Tibial nerve (tissue), 4 donors: Measurements from ENCODE around the gene PTCD1. TPM values are rescaled to one million over a fixed set of nuclear protein-coding genes. Genes with fewer than 3 reads are reported as not detected.
A peak's percentile ranks its signal among the peaks of the same experiment; 100 is the strongest.

Source experiments
- DNase-seq, 2 donors: peaks; one replicate each; pipeline ENCODE4 v3.0.0-alpha.2; 2019; ENCODE audit warnings: low spot score in 2 of 2
- H3K27ac ChIP-seq, 4 donors: fragments of 200-600 bp; sonication (generic) in 3 of 4; one replicate each; pipeline ENCODE4 v1.5.1; 2017 to 2019; ENCODE audit warnings: mild to moderate bottlenecking in 1 of 4
- H3K27me3 ChIP-seq, 2 donors: fragments of 200-600 bp; sonication (generic) in 1 of 2; one replicate each; pipeline versions ENCODE4 v1.5.1 to v1.6.0; 2017 to 2019
- H3K36me3 ChIP-seq, 3 donors: fragments of 200-600 bp; sonication (generic); one replicate each; pipeline ENCODE4 v1.5.1; 2018 to 2019
- H3K4me1 ChIP-seq, 4 donors: fragments of 200-600 bp; sonication (generic) in 3 of 4; one replicate each; pipeline ENCODE4 v1.5.1; 2017 to 2019
- H3K4me3 ChIP-seq, 4 donors: fragments of 200-600 bp; sonication (generic) in 3 of 4; one replicate each; pipeline ENCODE4 v1.5.1; 2017 to 2019; ENCODE audit warnings: mild to moderate bottlenecking in 1 of 4, moderate library complexity in 1 of 4
- H3K9me3 ChIP-seq, 4 donors: fragments of 200-600 bp; sonication (generic) in 3 of 4; one replicate each; pipeline ENCODE4 v1.5.1; 2017 to 2019
- EP300 ChIP-seq, 2 donors: sonication (generic); formaldehyde crosslinking; IDR thresholded peaks; one replicate each; pipeline ENCODE4 v1.6.1; 2017; ENCODE audit warnings: antibody characterized with exemption in 2 of 2, mild to moderate bottlenecking in 1 of 2
- POLR2A ChIP-seq, 2 donors: fragments of 450-650 bp; IDR thresholded peaks; one replicate each; pipeline ENCODE4 v1.6.1; 2017; ENCODE audit warnings: antibody characterized with exemption in 2 of 2, mild to moderate bottlenecking in 2 of 2, moderate library complexity in 2 of 2
- WGBS, 2 donors: methylation state at CpG; one replicate each; pipeline ENCODE4 v1.1.5; 2018; 5-methylcytosine and 5-hydroxymethylcytosine counted together
- total RNA-seq, 4 donors: library from RNA; depleted of rRNA; stranded (reverse); fragments of >200 nt; gene quantifications; one replicate each; pipeline ENCODE4 v1.1.0, GENCODE V29; 2016
- TF ChIP-seq, protein P1 (sequence below), 5 experiments: fragments of 200-600 bp in 3 of 5; fragments of 450-650 bp in 2 of 5; sonication (generic) in 3 of 5; IDR thresholded peaks; one replicate each; pipeline ENCODE4 v1.5.1; 2016 to 2019; ENCODE audit warnings: antibody characterized with exemption in 5 of 5, mild to moderate bottlenecking in 3 of 5, moderate library complexity in 2 of 5

PTCD1 gene
- total RNA-seq, 4 donors from 2014 or later = 6.9 to 10.8 (median 9.5) TPM

DNA sequence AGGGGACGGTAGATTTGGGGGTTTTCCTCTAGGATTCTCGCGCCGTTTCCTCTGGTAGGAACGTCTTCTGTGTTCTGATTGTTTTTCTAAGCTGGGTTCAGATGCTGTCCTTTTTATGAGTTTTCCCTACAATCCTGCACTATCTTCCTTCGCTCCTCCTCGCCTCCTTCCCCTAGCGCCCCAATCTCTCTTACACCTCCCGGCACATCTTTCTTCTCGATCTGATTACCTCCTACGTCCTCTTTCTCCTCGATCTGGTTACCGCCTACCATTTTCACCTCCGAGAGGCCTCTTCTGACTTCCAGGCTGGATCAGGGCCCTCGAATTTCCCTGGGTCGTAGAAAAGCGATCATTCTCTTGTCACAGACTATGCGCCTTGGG, 29.4 kb downstream of the PTCD1 start:
- WGBS, 2 donors = 0 to 1% methylated on average over 18 of the region's 18 CpGs
- peaks cover 0 to 57% (median 37%) of the 10 kb centered on the region in 4 donors for H3K4me1 ChIP-seq

DNA sequence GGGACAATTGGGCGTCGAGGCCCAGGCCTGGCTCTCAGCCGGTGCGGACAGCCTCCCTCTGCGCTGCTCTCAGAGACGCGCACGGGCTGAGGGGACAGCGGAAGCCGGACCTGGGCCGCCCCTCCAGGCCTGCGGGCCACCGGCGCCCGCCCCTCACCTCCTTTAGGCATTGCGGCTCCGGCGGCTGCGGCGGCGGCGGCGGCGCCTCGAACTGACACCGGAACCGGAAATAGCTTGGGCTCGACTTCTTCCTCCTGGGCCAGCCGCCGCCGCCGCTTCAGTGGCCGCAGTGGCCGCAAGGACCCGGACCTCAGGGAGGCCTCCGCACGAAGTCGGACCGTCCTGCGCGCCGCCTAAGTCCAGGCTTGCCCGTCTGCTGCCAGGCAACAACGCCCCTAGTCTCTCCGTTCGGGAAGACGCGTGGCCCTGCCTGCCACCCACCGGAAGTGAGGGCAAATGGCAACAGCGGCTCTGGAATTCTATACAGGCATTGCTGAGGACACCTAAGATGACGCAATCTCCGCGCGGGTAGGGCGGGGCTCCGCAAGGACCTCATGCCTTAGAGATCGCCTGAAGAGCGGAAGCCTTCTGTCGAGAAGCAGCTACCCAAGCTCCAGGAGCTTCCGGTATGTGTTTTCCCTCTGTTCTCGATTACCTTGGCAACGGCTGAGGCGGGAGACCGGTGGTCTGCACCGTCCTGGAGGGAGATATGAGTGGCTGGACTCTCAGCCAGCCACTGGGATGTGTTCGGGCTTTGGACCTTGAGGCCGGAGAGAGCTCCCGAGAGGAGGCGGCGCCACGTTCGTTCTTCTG, 30.0 kb downstream of the PTCD1 start, which contains the start of the genes BUD31 and PDAP1:
Gene BUD31, plus strand, starts transcription at position 591 of the 813 bp plus-strand sequence. CDS start 2,124 bp downstream, outside the sequence.
Gene PDAP1, minus strand, starts transcription at position 219 of the 813 bp plus-strand sequence. Its CDS starts 49 bp downstream, at position 170.
- Histone ChIP-seq H3K27me3 (no peaks in the 10 kb centered on the region), H3K9me3 (no peaks in the 10 kb centered on the region), H3K36me3 (peaks cover 0 to 49% (median 10%) of the 10 kb centered on the region in 3 donors), H3K4me3 (peak within 1 kb of the TSS; percentile 74 to 100 (median 95)), H3K27ac (peak within 1 kb of the TSS; percentile 95 to 98 (median 96)), H3K4me1 (peaks cover 0 to 63% (median 39%) of the 10 kb centered on the region in 4 donors)
- 0% methylated on average over 29 to 36 of the region's 72 CpGs for WGBS, 2 donors
- TF ChIP-seq, protein P1, sequence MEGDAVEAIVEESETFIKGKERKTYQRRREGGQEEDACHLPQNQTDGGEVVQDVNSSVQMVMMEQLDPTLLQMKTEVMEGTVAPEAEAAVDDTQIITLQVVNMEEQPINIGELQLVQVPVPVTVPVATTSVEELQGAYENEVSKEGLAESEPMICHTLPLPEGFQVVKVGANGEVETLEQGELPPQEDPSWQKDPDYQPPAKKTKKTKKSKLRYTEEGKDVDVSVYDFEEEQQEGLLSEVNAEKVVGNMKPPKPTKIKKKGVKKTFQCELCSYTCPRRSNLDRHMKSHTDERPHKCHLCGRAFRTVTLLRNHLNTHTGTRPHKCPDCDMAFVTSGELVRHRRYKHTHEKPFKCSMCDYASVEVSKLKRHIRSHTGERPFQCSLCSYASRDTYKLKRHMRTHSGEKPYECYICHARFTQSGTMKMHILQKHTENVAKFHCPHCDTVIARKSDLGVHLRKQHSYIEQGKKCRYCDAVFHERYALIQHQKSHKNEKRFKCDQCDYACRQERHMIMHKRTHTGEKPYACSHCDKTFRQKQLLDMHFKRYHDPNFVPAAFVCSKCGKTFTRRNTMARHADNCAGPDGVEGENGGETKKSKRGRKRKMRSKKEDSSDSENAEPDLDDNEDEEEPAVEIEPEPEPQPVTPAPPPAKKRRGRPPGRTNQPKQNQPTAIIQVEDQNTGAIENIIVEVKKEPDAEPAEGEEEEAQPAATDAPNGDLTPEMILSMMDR (IDR thresholded peaks at IDR 0.05) = peak in 3 of 5 experiments; percentile 24 to 84 (median 77)
- TF ChIP-seq EP300 (IDR thresholded peaks at IDR 0.05) (peak; percentile 90 to 97), POLR2A (IDR thresholded peaks at IDR 0.05) (peak; percentile 50 to 81)
- peak; percentile 84 to 94 for DNase-seq

More for the DNA sequence above, 29.4 kb downstream of the PTCD1 start:
- Histone ChIP-seq H3K27me3 (no peaks in the 10 kb centered on the region), H3K9me3 (no peaks in the 10 kb centered on the region), H3K27ac (peak overlapping the region; percentile 95 to 98 (median 96)), H3K36me3 (peaks cover 0 to 49% (median 10%) of the 10 kb centered on the region in 3 donors), H3K4me3 (peak overlapping the region; percentile 74 to 100 (median 95))
- DNase-seq = no peak
- TF ChIP-seq, protein P1 (IDR thresholded peaks at IDR 0.05) = no peak
- TF ChIP-seq POLR2A (IDR thresholded peaks at IDR 0.05) = no peak

DNA sequence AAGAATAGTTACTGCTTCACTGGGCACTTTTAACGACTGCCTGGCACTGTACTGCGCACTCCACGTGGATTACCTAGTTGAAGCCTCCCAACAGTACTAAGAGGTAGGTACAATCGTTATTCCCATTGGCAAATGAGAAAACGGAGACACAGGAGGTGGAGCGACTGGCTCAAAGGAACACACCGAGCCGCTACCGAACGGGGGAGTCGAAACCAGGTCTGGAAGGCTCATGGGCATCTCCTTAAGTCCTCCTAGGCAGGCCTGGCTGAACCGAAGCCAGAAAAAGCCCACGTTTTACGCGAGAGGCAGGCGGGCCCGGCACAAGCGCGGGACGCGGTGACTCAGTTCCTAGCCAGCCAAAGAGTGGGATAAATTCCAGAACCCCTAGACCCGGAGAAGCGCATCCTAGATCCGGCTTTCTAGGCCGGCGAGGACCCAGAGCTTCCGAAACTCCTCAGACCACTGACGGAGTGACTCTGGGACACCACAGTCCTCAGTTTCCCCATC, 30.7 kb downstream of the PTCD1 start:
- Histone ChIP-seq H3K9me3 (no peaks in the 10 kb centered on the region), H3K27ac (peak overlapping the region; percentile 95 to 98 (median 96)), H3K4me3 (peak overlapping the region; percentile 74 to 100 (median 95)), H3K27me3 (no peaks in the 10 kb centered on the region), H3K4me1 (peaks cover 0 to 66% (median 39%) of the 10 kb centered on the region in 4 donors), H3K36me3 (peaks cover 0 to 49% (median 11%) of the 10 kb centered on the region in 3 donors)
- 1% methylated on average over 21 to 23 of the region's 28 CpGs for WGBS, 2 donors
- TF ChIP-seq POLR2A (IDR thresholded peaks at IDR 0.05) (no peak), EP300 (IDR thresholded peaks at IDR 0.05) (no peak)
- TF ChIP-seq, protein P1 (IDR thresholded peaks at IDR 0.05) = no peak
- DNase-seq = peak in 1 of 2 donors; percentile 39

GRCh38 chr7:99406557-99406956, 32.0 kb downstream of the PTCD1 start:
- Histone ChIP-seq H3K36me3 (peaks cover 0 to 49% (median 5%) of the 10 kb centered on the region in 3 donors), H3K4me1 (peaks cover 0 to 66% (median 39%) of the 10 kb centered on the region in 4 donors), H3K27ac (peak overlapping the region in 2 of 4 donors; percentile 95 to 96), H3K9me3 (no peaks in the 10 kb centered on the region), H3K27me3 (no peaks in the 10 kb centered on the region), H3K4me3 (no peak overlapping the region)
- TF ChIP-seq, protein P1 (IDR thresholded peaks at IDR 0.05) = no peak
- TF ChIP-seq EP300 (IDR thresholded peaks at IDR 0.05) = no peak
- no peak for TF ChIP-seq POLR2A (IDR thresholded peaks at IDR 0.05)
- WGBS, 2 donors = 50 to 82% methylated on average over 1 of the region's 1 CpG
- DNase-seq = no peak
